Measurements from ENCODE around the gene RALBP1. TPM values are rescaled to one million over a fixed set of nuclear protein-coding genes. Genes with fewer than 3 reads are reported as not detected.

RALBP1 gene
- total RNA-seq, 3 donors from 2014 or later = 67.2 to 91.2 (median 82.2) TPM

DNA sequence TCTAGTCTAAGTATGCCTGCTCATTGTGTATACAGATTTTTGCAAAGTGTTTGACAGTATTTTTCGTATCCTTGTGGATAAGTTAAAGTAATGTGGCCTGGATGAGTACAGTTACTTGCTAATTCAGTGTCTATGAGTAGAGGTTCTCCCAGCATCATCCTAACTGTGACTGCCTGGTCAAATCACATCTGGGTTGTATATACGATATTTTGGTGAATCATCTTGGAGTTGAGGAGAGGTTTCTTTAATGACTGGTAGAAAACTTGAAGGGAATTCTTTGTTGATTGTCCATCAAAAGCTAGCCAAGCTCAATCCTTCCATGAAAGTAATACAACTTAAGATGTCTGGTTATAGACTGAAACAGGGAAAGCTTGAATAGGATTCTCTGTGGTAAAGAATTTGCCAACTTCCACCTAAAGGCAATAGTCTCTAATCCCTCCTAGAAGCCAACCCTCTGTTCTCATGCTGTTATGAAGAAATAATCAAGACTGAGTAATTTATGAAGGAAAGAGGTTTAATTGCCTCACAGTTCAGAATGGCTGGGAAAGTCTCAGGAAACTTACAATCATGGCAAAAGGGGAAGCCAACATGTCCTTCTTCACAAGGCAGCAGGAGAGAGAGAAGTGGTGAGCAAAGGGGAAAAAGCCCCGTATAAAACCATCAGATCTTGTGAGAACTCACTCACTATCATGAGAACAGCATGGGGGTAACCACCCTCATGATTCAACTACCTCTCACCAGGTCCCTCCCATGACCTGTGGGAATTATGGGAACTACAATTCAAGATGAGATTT lies 19.4 kb upstream of the RALBP1 start:
- Histone ChIP-seq H3K27ac (no peak overlapping the region), H3K4me1 (no peaks in the 10 kb centered on the region), H3K4me3 (no peak overlapping the region), H3K36me3 (no peaks in the 10 kb centered on the region), H3K27me3 (no peaks in the 10 kb centered on the region), H3K9me3 (peaks cover 0 to 12% of the 10 kb centered on the region in 2 donors)
- TF ChIP-seq, protein P1, sequence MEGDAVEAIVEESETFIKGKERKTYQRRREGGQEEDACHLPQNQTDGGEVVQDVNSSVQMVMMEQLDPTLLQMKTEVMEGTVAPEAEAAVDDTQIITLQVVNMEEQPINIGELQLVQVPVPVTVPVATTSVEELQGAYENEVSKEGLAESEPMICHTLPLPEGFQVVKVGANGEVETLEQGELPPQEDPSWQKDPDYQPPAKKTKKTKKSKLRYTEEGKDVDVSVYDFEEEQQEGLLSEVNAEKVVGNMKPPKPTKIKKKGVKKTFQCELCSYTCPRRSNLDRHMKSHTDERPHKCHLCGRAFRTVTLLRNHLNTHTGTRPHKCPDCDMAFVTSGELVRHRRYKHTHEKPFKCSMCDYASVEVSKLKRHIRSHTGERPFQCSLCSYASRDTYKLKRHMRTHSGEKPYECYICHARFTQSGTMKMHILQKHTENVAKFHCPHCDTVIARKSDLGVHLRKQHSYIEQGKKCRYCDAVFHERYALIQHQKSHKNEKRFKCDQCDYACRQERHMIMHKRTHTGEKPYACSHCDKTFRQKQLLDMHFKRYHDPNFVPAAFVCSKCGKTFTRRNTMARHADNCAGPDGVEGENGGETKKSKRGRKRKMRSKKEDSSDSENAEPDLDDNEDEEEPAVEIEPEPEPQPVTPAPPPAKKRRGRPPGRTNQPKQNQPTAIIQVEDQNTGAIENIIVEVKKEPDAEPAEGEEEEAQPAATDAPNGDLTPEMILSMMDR (IDR thresholded peaks at IDR 0.05) = no peak
- TF ChIP-seq POLR2AphosphoS5 (IDR thresholded peaks at IDR 0.05) = no peak
- no peak for TF ChIP-seq POLR2A (IDR thresholded peaks at IDR 0.05)
- DNase-seq (ENCODE audit: low spot score in 2 of 2) = no peak
- intact Hi-C loops (cut with DNase I; ENCODE audit: low total_unique reads) = no loop called here

DNA sequence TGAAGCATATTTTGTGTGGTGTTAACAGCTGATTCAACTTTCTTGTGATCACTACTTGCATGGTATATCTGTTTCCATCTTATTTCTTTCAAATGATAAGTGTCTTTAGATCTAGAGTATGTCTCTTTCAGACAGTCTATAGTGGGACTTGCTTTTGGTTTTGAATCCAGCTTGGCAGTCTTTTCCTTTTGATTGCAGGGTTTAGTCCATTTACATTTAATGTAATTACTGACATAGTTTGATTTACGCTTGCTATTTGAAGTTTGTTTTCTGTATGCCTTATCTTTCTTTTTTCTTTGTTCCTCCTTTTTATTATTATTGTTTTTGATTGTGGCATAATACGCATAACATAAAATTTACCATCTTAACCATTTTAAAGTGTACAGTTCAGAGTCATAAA lies 9.2 kb upstream of the RALBP1 start:
- no peaks in the 10 kb centered on the region for H3K4me1 ChIP-seq
- H3K27ac ChIP-seq = no peak overlapping the region
- H3K9me3 ChIP-seq = peaks cover 5 to 26% of the 10 kb centered on the region in 2 donors
- no peak overlapping the region for H3K4me3 ChIP-seq
- no peak for TF ChIP-seq POLR2AphosphoS5 (IDR thresholded peaks at IDR 0.05)
- TF ChIP-seq, protein P1 (IDR thresholded peaks at IDR 0.05) = no peak
- TF ChIP-seq POLR2A (IDR thresholded peaks at IDR 0.05) = no peak
- no peaks in the 10 kb centered on the region for H3K36me3 ChIP-seq
- DNase-seq (ENCODE audit: low spot score in 2 of 2) = no peak
- intact Hi-C loops (cut with DNase I; ENCODE audit: low total_unique reads) = no loop called here
- no peaks in the 10 kb centered on the region for H3K27me3 ChIP-seq

DNA sequence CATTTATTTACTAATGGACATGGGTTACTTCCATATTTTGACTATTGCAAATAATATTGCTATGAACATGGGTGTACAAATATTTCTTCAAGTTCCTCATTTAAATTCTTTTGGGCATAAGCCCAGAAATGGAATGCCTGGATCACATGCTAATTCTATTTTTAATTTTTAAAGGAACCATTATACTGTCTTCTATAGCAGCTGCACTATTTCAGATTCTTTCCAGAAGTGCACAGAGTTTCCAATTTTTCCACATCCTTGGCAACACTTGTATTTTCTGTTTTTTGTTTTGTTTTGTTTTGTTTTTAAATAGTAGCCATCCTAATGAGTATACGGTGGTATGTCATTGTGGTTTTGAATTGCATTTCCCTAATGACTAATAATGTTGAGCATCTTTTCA lies 8.5 kb upstream of the RALBP1 start:
- no peak overlapping the region for H3K27ac ChIP-seq
- TF ChIP-seq POLR2A (IDR thresholded peaks at IDR 0.05) (no peak), POLR2AphosphoS5 (IDR thresholded peaks at IDR 0.05) (no peak)
- TF ChIP-seq, protein P1 (IDR thresholded peaks at IDR 0.05) = no peak
- no peaks in the 10 kb centered on the region for H3K27me3 ChIP-seq
- H3K36me3 ChIP-seq = no peaks in the 10 kb centered on the region
- no peak for DNase-seq (ENCODE audit: low spot score in 2 of 2)
- intact Hi-C loops (cut with DNase I; ENCODE audit: low total_unique reads) = no loop called here
- peaks cover 5 to 26% of the 10 kb centered on the region in 2 donors for H3K9me3 ChIP-seq
- no peaks in the 10 kb centered on the region for H3K4me1 ChIP-seq
- no peak overlapping the region for H3K4me3 ChIP-seq

DNA sequence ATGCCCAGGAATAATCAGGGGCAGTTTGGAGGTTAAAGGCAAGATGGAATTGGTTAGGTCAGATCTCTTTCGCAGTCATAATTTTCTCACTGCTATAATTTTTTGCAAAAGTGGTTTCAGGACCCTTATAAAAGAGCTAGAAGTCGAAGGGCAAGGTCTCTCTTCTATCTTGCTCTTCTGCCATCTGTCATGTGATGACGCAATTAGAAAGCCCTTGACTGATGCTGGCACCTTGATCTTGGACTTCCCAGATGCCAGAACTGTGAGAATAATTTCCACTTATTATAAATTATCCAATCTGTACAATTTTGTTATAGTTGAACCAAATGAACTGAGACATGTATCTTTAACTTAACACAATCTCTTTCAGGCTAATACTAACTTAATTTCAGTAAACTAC lies 6.3 kb upstream of the RALBP1 start:
- H3K27me3 ChIP-seq = no peaks in the 10 kb centered on the region
- intact Hi-C loops (cut with DNase I; ENCODE audit: low total_unique reads) = no loop called here
- H3K4me3 ChIP-seq = no peak overlapping the region
- no peak for DNase-seq (ENCODE audit: low spot score in 2 of 2)
- no peaks in the 10 kb centered on the region for H3K36me3 ChIP-seq
- no peaks in the 10 kb centered on the region for H3K4me1 ChIP-seq
- TF ChIP-seq POLR2AphosphoS5 (IDR thresholded peaks at IDR 0.05) = no peak
- TF ChIP-seq POLR2A (IDR thresholded peaks at IDR 0.05) = no peak
- TF ChIP-seq, protein P1 (IDR thresholded peaks at IDR 0.05) = no peak
- peaks cover 5 to 26% of the 10 kb centered on the region in 2 donors for H3K9me3 ChIP-seq
- no peak overlapping the region for H3K27ac ChIP-seq

DNA sequence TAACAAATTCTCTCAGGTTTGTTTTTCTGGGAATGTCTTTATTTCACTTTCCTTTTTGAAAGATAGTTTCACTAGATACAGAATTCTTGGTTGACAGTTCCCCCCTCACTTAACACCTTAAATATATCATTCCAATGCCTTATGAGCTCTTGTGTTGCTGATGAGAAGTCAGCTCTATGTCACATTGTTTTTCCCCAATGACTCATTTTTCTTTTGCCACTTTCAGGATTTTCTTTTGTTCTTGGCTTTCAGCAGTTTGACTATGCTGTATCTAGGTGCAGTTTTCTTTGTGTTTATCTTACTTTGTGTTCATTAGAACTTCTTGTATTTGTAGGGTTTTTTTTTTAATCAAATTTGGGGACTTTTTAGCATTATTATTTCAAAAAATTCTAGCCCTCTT lies 5.6 kb upstream of the RALBP1 start:
- Histone ChIP-seq H3K27ac (no peak overlapping the region), H3K4me3 (no peak overlapping the region), H3K36me3 (no peaks in the 10 kb centered on the region), H3K9me3 (peaks cover 5 to 26% of the 10 kb centered on the region in 2 donors), H3K4me1 (no peaks in the 10 kb centered on the region), H3K27me3 (no peaks in the 10 kb centered on the region)
- TF ChIP-seq POLR2AphosphoS5 (IDR thresholded peaks at IDR 0.05) = no peak
- TF ChIP-seq, protein P1 (IDR thresholded peaks at IDR 0.05) = no peak
- TF ChIP-seq POLR2A (IDR thresholded peaks at IDR 0.05) = no peak
- DNase-seq (ENCODE audit: low spot score in 2 of 2) = no peak
- intact Hi-C loops (cut with DNase I; ENCODE audit: low total_unique reads) = no loop called here
